ENCODE data around the gene PITPNM2.

PITPNM2 gene

GRCh38 chr12:123165537-123165936 lies 14.6 kb upstream of the PITPNM2 start:
- TF ChIP-seq CTCF (IDR thresholded peaks at IDR 0.05; ENCODE audit: insufficient read depth, missing control alignments): no peak
- DNase-seq (ENCODE audit: insufficient read length, low spot score) (no peak), FAIRE-seq (no peak)

GRCh38 chr12:123164710-123165261 lies 13.9 kb upstream of the PITPNM2 start:
- FAIRE-seq (no peak), DNase-seq (ENCODE audit: insufficient read length, low spot score) (no peak)
- no peak for TF ChIP-seq CTCF (IDR thresholded peaks at IDR 0.05; ENCODE audit: insufficient read depth, missing control alignments)

- no peak for DNase-seq (ENCODE audit: insufficient read length, low spot score)
- no peak for TF ChIP-seq CTCF (IDR thresholded peaks at IDR 0.05; ENCODE audit: insufficient read depth, missing control alignments)
- no peak for FAIRE-seq
These were observed 13.3 kb upstream of the PITPNM2 start for GRCh38 chr12:123164222-123164621.

GRCh38 chr12:123163227-123163626 lies 12.3 kb upstream of the PITPNM2 start:
- FAIRE-seq (no peak), DNase-seq (ENCODE audit: insufficient read length, low spot score) (no peak)
- no peak for TF ChIP-seq CTCF (IDR thresholded peaks at IDR 0.05; ENCODE audit: insufficient read depth, missing control alignments)

- DNase-seq (ENCODE audit: insufficient read length, low spot score) (no peak), FAIRE-seq (peak; percentile 80)
- no peak for TF ChIP-seq CTCF (IDR thresholded peaks at IDR 0.05; ENCODE audit: insufficient read depth, missing control alignments)
These were observed 10.1 kb upstream of the PITPNM2 start for GRCh38 chr12:123160801-123161487.

GRCh38 chr12:123153906-123154305 lies 3.0 kb upstream of the PITPNM2 start:
- DNase-seq (ENCODE audit: insufficient read length, low spot score) (no peak), FAIRE-seq (no peak)
- no peak for TF ChIP-seq CTCF (IDR thresholded peaks at IDR 0.05; ENCODE audit: insufficient read depth, missing control alignments)

- DNase-seq (ENCODE audit: insufficient read length, low spot score): no peak
- no peak for FAIRE-seq
- no peak for TF ChIP-seq CTCF (IDR thresholded peaks at IDR 0.05; ENCODE audit: insufficient read depth, missing control alignments)
These were observed 1.9 kb upstream of the PITPNM2 start for GRCh38 chr12:123152833-123153232.
